ENCODE data around the gene SLC25A4. TPM values are rescaled to one million over a fixed set of nuclear protein-coding genes. Genes with fewer than 3 reads are reported as not detected.

SLC25A4 gene
- total RNA-seq, 4 donors from 2014 or later, result 122 to 180 (median 157) TPM

- Histone ChIP-seq H3K36me3 (no peaks in the 10 kb centered on the region), H3K27ac (peak overlapping the region in 3 of 4 donors; percentile 87 to 94 (median 88)), H3K4me3 (peak overlapping the region; percentile 44 to 69), H3K27me3 (no peaks in the 10 kb centered on the region), H3K9me3 (no peaks in the 10 kb centered on the region), H3K4me1 (peaks cover 0 to 27% (median 6%) of the 10 kb centered on the region in 3 donors)
- ATAC-seq, result peak; percentile 43
- WGBS, 2 donors (ENCODE audit: low coverage in 1 of 2), result 20 to 77% methylated on average over 5 to 15 of the region's 64 CpGs
- TF ChIP-seq POLR2AphosphoS5 (IDR thresholded peaks at IDR 0.05) (no peak), EP300 (IDR thresholded peaks at IDR 0.05) (no peak), POLR2A (IDR thresholded peaks at IDR 0.05) (no peak), CTCF (IDR thresholded peaks at IDR 0.05) (no peak)
These were observed 15.8 kb upstream of the SLC25A4 start for GRCh38 chr4:185127021-185127925.

- Histone ChIP-seq H3K4me3 (peak overlapping the region; percentile 44 to 69), H3K36me3 (no peaks in the 10 kb centered on the region), H3K4me1 (peaks cover 0 to 27% (median 6%) of the 10 kb centered on the region in 3 donors), H3K9me3 (no peaks in the 10 kb centered on the region), H3K27me3 (no peaks in the 10 kb centered on the region), H3K27ac (peak overlapping the region; percentile 12 to 94 (median 88))
- 5% methylated on average over 17 of the region's 74 CpGs; no CpG with 5 or more reads in 1 of the 2 donors for WGBS, 2 donors (ENCODE audit: low coverage in 1 of 2)
- ATAC-seq, result peak; percentile 69
- TF ChIP-seq POLR2AphosphoS5 (IDR thresholded peaks at IDR 0.05), result peak; percentile 20
- TF ChIP-seq EP300 (IDR thresholded peaks at IDR 0.05), result no peak
- TF ChIP-seq CTCF (IDR thresholded peaks at IDR 0.05), result peak in 3 of 4 experiments; percentile 29 to 40 (median 36)
- no peak for TF ChIP-seq POLR2A (IDR thresholded peaks at IDR 0.05)
These were observed 14.6 kb upstream of the SLC25A4 start for GRCh38 chr4:185128272-185129119.

- no peak for TF ChIP-seq POLR2A (IDR thresholded peaks at IDR 0.05)
- peak; percentile 74 to 82 (median 79) for TF ChIP-seq CTCF (IDR thresholded peaks at IDR 0.05)
- Histone ChIP-seq H3K4me3 (no peak overlapping the region), H3K36me3 (no peaks in the 10 kb centered on the region), H3K27me3 (no peaks in the 10 kb centered on the region), H3K27ac (no peak overlapping the region), H3K4me1 (no peaks in the 10 kb centered on the region), H3K9me3 (no peaks in the 10 kb centered on the region)
- 33 to 42% methylated on average over 3 of the region's 3 CpGs for whole genome bisulfite sequencing, 2 donors (ENCODE audit: low coverage in 1 of 2)
- ATAC-seq, result peak; percentile 67
These were observed 8.7 kb upstream of the SLC25A4 start for GRCh38 chr4:185134307-185134869.

GRCh38 chr4:185137233-185137925, 5.7 kb upstream of the SLC25A4 start:
- Histone ChIP-seq H3K4me1 (peaks cover 0 to 9% (median 3%) of the 10 kb centered on the region in 3 donors), H3K9me3 (no peaks in the 10 kb centered on the region), H3K36me3 (no peaks in the 10 kb centered on the region), H3K4me3 (no peak overlapping the region), H3K27ac (no peak overlapping the region), H3K27me3 (no peaks in the 10 kb centered on the region)
- ATAC-seq, result no peak
- WGBS, 2 donors (ENCODE audit: low coverage in 1 of 2), result 75 to 77% methylated on average over 15 of the region's 24 CpGs
- TF ChIP-seq EP300 (IDR thresholded peaks at IDR 0.05), result no peak
- TF ChIP-seq POLR2A (IDR thresholded peaks at IDR 0.05), result no peak
- TF ChIP-seq POLR2AphosphoS5 (IDR thresholded peaks at IDR 0.05), result no peak
- TF ChIP-seq CTCF (IDR thresholded peaks at IDR 0.05), result no peak
